Measurements from ENCODE around the gene RPL41.
"Not testable (repeated sequence)": the region's sequence is repeated elsewhere in the genome, so short reads cannot be mapped to it uniquely, and the experiment has no call there.

Gene RPL41

GRCh38 chr12:56153678-56154065 is 37.2 kb downstream of the RPL41 start:
- DNase-seq (ENCODE audit: low read depth in 1 of 2, low spot score in 1 of 2), result no peak

GRCh38 chr12:56154246-56154771 is 37.9 kb downstream of the RPL41 start:
- no peak for DNase-seq (ENCODE audit: low read depth in 1 of 2, low spot score in 1 of 2)

GRCh38 chr12:56154818-56155217 is 38.4 kb downstream of the RPL41 start:
- no peak for DNase-seq (ENCODE audit: low read depth in 1 of 2, low spot score in 1 of 2)

- DNase-seq (ENCODE audit: low read depth in 1 of 2, low spot score in 1 of 2), result no peak
Observed at GRCh38 chr12:56155256-56155845, 38.9 kb downstream of the RPL41 start.

GRCh38 chr12:56156464-56157200 is 40.2 kb downstream of the RPL41 start:
- DNase-seq (ENCODE audit: low read depth in 1 of 2, low spot score in 1 of 2), result not testable (repeated sequence)

- peak; percentile 25 to 26 for DNase-seq (ENCODE audit: low read depth in 1 of 2, low spot score in 1 of 2)
Observed at GRCh38 chr12:56157201-56158028, 41.0 kb downstream of the RPL41 start.

GRCh38 chr12:56158029-56158925 is 41.8 kb downstream of the RPL41 start, which contains the start of gene MYL6:
Gene MYL6 (plus strand): TSS chr12:56158359. CDS start chr12:56158402, 43 bp downstream.
- DNase-seq (ENCODE audit: low read depth in 1 of 2, low spot score in 1 of 2), result peak; percentile 65 to 75

- no peak for DNase-seq (ENCODE audit: low read depth in 1 of 2, low spot score in 1 of 2)
Observed at GRCh38 chr12:56158926-56159461, 42.6 kb downstream of the RPL41 start.

- DNase-seq (ENCODE audit: low read depth in 1 of 2, low spot score in 1 of 2), result no peak
Observed at GRCh38 chr12:56159482-56160192, 43.2 kb downstream of the RPL41 start.

GRCh38 chr12:56160193-56160763 is 43.8 kb downstream of the RPL41 start:
- DNase-seq (ENCODE audit: low read depth in 1 of 2, low spot score in 1 of 2), result peak; percentile 36 to 39

GRCh38 chr12:56160894-56161689 is 44.7 kb downstream of the RPL41 start:
- DNase-seq (ENCODE audit: low read depth in 1 of 2, low spot score in 1 of 2), result no peak

GRCh38 chr12:56161690-56162351 is 45.4 kb downstream of the RPL41 start:
- no peak for DNase-seq (ENCODE audit: low read depth in 1 of 2, low spot score in 1 of 2)

GRCh38 chr12:56162468-56163290 is 46.2 kb downstream of the RPL41 start:
- no peak for DNase-seq (ENCODE audit: low read depth in 1 of 2, low spot score in 1 of 2)

GRCh38 chr12:56163533-56164344 is 47.3 kb downstream of the RPL41 start:
- DNase-seq (ENCODE audit: low read depth in 1 of 2, low spot score in 1 of 2), result no peak

GRCh38 chr12:56164345-56164729 is 47.9 kb downstream of the RPL41 start:
- DNase-seq (ENCODE audit: low read depth in 1 of 2, low spot score in 1 of 2), result no peak

GRCh38 chr12:56165369-56165768 is 48.9 kb downstream of the RPL41 start:
- no peak for DNase-seq (ENCODE audit: low read depth in 1 of 2, low spot score in 1 of 2)

Measured in stimulated activated CD4-positive, alpha-beta T cell treated with anti-CD3 and anti-CD28 coated beads, Interleukin-15, amount 100 ng/mL, for 1 hour (primary cell).